NCI-H1930 (cell line): ENCODE results near the gene NPHP4.

ENCODE experiments used
- DNase-seq, 2 experiments: peaks; one replicate each; lab custom pipeline; 2025; lab: John Stamatoyannopoulos, UW

The NPHP4 gene

GRCh38 chr1:5831600-5832335, 160.5 kb downstream of the NPHP4 start:
- DNase-seq = no peak

GRCh38 chr1:5830771-5831599, 161.2 kb downstream of the NPHP4 start:
- DNase-seq = peak in 1 of 2 experiments; percentile 18

- no peak for DNase-seq
These were observed 162.8 kb downstream of the NPHP4 start for GRCh38 chr1:5829414-5829813.

GRCh38 chr1:5828308-5828935, 163.8 kb downstream of the NPHP4 start:
- no peak for DNase-seq

GRCh38 chr1:5827516-5827915, 164.7 kb downstream of the NPHP4 start:
- DNase-seq = no peak

- no peak for DNase-seq
These were observed 165.6 kb downstream of the NPHP4 start for GRCh38 chr1:5826601-5827000.

GRCh38 chr1:5822726-5823125, 169.5 kb downstream of the NPHP4 start:
- DNase-seq = no peak

- no peak for DNase-seq
These were observed 170.0 kb downstream of the NPHP4 start for GRCh38 chr1:5822266-5822665.

GRCh38 chr1:5821540-5822176, 170.6 kb downstream of the NPHP4 start:
- DNase-seq = no peak

- DNase-seq = no peak
These were observed 172.2 kb downstream of the NPHP4 start for GRCh38 chr1:5820026-5820421.

GRCh38 chr1:5819391-5820025, 172.7 kb downstream of the NPHP4 start:
- DNase-seq = no peak

GRCh38 chr1:5818755-5819154, 173.5 kb downstream of the NPHP4 start:
- no peak for DNase-seq

GRCh38 chr1:5815716-5816115, 176.5 kb downstream of the NPHP4 start:
- no peak for DNase-seq

- DNase-seq = no peak
These were observed 177.0 kb downstream of the NPHP4 start for GRCh38 chr1:5815211-5815610.

- DNase-seq = no peak
These were observed 178.1 kb downstream of the NPHP4 start for GRCh38 chr1:5814046-5814619.

- no peak for DNase-seq
These were observed 178.7 kb downstream of the NPHP4 start for GRCh38 chr1:5813480-5813879.
